Activated CD4-positive, alpha-beta T cell treated with anti-CD3 and anti-CD28 coated beads, Interleukin-2, amount 50 U/mL, for 48 hours (primary cell): ENCODE data around the gene PRRT1.
A peak's percentile ranks its signal among the peaks of the same experiment; 100 is the strongest.
"Not testable (repeated sequence)": the region's sequence is repeated elsewhere in the genome, so short reads cannot be mapped to it uniquely, and the experiment has no call there.

ENCODE experiments used
- DNase-seq, 2 experiments: peaks; one replicate each; pipeline ENCODE4 v3.0.0-alpha.2; 2020

The PRRT1 gene

DNA sequence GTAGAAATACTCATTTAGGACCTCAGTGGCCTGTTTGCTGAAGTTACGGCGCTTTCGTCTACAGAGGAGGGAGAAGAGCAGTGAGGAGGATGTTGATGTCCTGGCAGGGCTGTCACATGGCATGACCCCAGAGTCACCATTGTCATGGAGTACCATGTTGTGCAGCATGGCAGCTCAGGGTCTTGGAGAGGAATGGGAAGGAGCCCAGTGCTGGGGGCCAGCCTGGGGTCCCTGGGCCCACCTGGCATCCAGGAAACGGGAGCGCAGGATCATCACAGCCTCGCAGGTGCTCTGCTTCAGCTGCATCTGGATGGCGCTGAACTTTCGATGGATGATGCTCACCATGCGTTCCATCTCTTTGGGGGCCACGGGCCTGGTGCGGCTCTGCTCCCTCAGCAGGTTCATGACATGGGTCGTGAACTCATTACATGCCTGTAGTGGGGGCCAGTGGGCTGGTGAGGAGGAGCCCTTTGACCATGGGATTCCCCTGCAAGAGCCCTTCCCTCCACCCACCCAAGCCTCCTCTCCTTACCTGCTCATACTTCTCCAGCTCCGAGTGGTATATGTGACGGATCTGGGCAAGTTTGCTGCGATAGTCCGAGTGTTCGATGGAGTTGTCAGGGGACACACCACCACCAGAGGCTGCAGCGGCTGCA, 36.1 kb upstream of the PRRT1 start:
- not testable (repeated sequence) for DNase-seq

DNA sequence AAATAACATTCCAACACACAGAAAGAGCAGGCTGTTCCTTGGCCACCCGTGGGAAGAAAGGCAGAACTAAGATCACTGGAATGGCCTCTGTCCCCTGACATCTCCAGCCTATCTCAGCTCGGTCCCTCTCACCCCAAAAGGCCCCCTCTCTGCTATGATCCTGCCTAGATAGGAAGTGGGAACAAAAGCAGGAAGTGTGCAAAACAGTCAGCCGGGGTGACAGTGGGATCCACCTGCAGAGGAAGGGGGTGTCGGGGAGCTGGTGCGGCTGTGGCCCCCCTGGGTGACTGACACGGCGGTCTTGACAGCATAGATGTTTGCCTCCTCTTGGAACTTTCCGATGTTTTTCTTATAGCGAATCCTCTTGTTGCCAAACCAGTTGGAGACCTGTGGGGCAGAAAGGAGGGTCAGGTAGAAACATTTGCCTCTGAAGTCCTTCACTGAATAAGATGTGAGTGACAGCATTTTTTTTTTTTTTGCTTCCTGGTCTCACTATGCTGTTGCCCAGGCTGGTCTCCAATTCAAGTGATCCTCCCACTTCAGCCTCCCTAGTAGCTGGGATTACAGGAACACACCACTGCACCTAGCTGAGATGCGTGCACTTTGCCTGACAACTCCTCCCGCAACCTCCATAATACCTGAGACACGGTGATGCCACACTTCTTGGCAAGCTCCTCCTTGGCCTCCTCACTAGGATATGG, 35.4 kb upstream of the PRRT1 start:
- no peak for DNase-seq

DNA sequence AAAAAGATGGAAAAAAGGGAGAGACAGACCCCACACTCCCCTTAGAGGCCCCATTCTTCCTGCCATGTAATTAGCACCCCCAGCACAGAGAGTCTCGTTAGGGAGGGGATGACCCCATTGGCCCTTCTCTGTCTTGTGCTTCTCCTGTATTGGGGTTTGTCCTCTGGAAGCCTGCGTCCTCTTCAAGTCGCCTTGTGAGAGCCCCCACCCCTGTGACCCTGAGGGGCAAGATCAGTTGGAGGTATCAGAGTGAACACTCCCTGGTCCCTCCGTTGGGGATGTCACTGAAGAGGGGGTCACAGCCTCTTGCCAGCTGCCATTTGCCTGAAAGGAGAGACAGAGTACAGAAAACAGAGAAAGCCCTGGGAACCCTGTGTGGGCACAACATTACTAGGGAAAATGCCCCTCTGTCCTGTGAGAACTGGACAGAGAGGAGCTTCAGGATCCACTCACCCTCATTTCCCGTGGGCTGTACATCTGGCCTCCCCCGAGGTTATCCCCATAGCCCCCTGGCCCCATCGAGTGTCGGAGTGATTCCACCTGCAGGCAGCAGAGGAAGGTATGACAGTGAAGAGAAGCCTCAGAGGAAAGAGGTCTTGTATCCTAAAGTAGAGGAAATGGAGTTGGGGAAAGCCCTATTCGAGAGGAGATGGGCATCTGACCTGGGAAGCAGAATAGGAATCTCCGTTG, 34.6 kb upstream of the PRRT1 start:
- DNase-seq, result not testable (repeated sequence)

DNA sequence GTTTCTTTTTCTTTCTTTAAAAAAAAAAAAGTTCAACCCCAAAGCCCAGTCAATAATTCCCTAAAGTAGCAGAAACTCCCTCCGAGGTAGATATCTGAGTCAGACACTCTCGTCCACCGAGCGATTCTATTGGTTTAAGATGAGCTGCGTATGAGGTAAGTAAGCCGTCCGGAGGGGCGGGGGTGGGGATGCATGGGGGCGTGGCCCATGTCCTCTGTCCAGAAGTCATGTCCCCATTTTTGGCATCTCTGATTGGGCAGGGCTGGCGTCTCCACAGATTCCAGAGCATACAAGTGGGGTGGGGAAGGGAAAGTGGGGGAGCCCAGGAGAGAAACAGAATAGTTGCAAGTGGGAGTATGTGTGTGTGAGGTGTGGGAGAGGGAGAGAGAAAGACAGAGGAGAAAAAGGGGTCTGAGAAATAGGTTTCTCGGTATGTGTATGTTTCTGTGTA, 34.0 kb upstream of the PRRT1 start:
- peak; percentile 72 to 78 for DNase-seq

DNA sequence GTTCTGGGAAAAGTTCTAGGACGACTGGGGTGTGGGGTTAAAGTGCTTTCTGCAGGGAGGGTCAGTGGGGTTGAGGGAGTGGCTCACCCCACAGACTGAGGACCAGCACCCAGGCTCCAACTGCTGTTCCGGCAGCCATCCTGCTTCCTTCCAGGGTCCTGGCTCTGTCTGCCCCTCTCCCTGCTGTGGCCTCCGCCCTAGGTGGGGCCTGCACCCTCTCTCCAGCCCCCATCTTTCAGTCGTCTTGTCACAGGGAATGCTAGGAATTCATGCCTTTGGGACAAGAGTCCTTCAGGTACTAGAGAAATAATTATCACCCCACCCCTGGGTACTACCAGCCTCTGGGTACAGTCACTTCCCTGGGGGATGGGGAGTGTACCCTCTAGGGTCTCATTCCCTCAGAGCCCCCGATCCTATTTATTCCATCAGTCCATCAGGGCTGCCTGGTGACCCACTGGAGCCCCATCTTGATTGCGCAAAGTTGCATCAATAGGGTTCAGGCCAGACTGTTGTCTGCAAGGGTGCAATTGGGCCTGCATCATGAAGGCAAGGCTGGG, 32.4 kb upstream of the PRRT1 start, which contains the start of gene AGER:
AGER (minus strand) TSS at position 170 of the 557 bp plus-strand sequence; CDS start at position 139, 31 bp downstream.
- DNase-seq, result no peak

DNA sequence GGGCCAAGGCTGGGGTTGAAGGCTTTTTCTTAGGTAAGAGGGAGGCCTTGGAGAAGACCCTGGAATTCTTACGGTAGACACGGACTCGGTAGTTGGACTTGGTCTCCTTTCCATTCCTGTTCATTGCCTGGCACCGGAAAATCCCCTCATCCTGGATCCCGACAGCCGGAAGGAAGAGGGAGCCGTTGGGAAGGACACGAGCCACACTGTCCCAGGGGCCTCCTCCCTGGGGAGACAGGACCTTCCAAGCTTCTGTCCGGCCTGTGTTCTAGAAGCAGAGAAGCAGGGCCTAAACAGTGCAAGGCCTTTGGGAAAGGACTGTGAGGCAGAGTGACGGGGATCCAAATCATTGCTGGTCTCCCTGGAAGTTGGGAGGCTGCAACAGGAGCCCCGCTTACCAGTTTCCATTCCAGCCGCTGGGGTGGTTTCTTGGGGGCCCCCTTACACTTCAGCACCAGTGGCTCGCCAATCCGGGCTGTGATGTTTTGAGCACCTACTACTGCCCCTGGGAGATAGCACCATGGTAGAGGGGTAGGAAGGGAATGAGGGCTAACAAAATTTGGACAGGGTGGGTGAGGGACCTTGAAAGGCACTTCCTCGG, 31.8 kb upstream of the PRRT1 start:
- no peak for DNase-seq

DNA sequence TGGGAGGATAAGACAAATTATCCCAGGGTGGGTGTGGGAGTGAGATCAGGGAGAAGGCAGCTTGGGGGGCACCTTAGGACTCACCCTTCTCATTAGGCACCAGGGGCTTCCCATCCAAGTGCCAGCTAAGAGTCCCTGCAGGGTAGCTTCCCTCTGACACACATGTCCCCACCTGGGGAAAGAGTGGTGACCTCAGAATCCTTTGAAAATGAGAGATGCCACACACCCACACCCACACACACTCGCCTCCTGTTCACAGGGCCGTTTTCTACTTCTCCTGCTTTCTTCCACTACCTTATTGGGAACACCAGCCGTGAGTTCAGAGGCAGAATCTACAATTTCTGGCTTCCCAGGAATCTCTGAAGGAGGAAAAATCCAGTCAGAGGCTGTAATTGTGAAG, 31.3 kb upstream of the PRRT1 start:
- DNase-seq, result no peak

DNA sequence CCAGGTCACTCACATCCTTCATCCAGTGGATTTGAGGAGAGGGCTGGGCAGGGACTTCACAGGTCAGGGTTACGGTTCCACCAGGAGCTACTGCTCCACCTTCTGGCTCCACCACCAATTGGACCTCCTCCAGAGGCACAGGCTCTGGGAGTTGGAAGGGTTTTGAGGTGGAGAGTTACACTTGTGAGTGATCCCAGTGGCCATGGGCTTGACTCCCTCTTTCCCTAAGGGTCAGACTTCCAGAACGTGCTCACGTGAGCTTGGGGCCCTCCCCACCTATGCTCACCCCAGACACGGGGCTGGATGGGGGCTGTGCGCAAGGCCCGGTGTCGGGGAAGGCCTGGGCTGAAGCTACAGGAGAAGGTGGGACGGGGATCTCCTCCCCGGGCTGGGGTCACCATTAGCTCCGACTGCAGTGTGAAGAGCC, 30.8 kb upstream of the PRRT1 start:
- DNase-seq, result no peak

DNA sequence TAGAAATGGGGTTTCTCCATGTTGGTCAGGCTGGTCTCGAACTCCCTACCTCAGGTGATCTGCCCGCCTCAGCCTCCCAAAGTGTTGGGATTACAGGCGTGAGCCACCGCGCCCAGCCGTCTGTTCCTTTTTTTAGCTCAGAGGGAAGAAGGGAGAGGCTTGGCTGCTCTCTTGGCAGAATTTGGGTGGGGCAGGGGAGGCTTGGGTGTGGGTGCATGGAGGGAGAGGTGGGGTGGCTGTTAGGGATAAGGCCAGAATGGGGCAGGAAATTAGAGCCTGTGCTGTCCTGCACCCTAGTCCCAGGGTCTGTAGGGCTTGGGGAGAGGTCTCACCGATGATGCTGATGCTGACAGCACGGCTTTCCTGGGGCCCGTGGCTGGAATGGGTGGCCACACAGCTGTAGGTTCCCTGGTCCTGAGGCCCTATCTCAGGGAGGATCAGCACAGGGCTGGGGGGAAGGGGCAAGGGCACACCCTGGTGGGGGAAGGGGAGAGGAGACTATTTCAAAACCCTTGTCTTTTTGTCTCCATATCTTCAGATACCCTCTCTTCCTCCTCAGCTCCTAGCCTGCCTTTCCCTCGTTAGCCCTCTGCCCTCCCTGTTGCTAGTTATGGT, 30.3 kb upstream of the PRRT1 start:
- DNase-seq, result no peak

DNA sequence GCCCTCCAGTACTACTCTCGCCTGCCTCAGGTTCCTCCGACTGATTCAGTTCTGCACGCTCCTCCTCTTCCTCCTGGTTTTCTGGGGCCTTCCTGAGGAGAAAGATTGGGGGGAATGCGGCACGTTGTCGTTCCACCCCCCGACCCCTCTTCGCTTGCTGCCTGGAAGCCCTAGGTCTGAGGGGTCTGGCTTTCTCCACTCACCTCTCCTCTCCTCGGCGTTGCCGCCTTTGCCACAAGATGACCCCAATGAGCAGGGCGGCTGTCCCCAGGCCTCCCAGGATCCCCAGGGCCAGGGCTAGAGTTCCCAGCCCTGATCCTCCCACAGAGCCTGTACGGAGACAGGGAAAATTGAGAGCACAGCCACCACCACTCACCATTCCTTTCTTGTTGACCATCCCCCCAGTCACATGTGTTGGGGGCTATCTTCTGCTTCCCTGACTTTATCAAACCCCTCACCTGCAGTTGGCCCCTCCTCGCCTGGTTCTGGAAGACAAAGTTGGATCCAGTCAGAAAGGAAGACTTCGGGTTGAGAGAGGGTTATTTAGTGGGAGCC, 29.5 kb upstream of the PRRT1 start:
- DNase-seq, result no peak

DNA sequence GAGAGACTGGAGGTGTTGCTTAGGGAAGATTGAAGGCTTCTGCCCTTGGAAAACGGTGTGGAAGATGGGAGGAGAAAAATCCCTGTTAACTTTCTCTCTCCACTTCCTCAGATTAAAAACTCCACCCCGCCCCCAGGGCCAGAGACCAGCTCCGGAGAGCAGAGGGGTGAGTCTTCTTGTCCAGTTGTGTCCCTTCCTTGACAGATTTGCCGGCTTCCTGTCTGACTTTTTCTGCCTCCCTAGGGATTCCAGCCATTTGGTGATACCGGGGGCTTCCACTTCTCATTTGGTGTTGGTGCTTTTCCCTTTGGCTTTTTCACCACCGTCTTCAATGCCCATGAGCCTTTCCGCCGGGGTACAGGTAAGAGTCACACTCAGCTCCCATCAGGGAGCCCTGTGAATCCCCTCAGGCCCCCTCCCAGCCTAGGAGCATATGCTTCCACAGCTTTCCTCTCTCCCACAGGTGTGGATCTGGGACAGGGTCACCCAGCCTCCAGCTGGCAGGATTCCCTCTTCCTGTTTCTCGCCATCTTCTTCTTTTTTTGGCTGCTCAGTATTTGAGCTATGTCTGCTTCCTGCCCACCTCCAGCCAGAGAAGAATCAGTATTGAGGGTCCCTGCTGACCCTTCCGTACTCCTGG, 28.1 kb upstream of the PRRT1 start:
- no peak for DNase-seq

DNA sequence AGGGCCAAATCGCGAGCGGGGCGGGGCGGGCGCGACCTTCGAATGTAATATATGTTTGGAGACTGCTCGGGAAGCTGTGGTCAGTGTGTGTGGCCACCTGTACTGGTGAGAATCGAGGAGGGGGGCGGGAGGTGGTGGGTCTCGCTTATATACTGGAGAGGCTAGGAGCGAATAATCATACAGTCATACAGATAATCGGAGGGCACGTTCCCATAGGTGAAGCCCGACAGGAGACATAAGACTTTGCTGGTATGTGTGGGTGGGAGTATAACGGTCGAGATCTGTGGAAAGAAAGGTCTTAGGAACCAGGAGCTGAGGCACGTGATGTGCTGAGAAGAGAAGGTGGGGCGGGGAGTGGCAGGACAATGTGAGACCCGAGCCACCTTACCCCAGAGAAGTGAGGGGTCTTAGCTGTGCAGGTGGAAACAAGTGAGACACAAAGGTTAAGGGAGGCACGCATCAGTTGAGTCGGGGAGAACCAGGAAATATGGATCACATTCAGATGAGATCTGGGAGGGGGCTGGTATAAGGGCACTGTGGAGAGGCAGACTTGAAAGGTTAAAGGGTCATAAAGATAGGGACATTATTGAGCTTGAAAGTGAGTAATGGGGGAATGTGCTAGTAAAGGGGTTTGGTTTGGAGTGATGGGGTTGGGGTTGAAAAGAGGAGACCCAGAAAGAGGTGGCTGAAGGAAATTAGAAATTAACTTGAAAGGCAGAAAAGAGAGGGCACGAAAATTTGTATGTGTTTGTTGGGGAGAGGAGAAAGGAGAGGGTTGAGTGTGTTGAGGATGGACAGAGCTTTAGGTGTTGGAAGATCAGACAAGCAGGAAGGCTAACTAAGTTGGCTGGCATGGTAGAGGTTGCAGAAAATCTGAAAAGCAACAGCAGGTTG, 27.1 kb upstream of the PRRT1 start:
- no peak for DNase-seq

DNA sequence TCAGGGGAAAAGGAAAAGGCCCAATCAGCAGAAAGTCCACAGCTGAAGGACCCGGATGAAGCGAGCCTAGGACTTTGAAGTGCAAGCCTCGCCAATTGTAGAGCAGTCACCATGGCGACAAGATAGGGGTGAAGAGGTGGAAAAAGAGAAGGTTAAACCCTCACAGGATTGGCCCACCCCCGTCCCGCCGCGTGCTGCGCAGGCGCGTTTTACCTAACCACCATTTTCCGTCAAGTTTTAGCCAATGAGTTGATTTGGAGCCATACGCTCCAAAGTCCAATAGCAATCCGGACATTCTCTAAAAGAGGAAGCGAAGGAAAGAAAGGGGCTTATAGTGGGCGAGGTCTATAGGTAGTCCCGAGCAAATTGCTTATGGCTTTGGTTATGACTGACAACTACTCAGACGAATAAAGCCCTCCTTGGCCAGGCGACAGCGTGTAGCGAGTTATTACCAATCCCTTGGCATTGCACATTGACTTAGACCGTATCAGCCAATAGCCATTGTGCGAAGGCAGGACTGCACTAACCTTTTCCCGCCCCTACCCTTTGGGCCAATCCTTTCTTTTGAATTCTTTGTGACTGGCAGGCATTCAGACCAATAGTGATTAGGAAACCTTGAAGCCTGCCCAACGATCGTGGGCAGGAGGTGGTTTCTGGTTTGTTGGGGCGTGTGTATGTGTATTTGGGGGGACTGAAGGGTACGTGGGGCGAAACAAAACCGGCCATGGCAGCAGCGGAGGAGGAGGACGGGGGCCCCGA, 26.2 kb upstream of the PRRT1 start, which contains the start of gene RNF5:
RNF5 (plus strand) TSS at position 618 of the 759 bp plus-strand sequence; CDS start at position 725, 107 bp downstream.
- DNase-seq, result peak; percentile 89 to 93

DNA sequence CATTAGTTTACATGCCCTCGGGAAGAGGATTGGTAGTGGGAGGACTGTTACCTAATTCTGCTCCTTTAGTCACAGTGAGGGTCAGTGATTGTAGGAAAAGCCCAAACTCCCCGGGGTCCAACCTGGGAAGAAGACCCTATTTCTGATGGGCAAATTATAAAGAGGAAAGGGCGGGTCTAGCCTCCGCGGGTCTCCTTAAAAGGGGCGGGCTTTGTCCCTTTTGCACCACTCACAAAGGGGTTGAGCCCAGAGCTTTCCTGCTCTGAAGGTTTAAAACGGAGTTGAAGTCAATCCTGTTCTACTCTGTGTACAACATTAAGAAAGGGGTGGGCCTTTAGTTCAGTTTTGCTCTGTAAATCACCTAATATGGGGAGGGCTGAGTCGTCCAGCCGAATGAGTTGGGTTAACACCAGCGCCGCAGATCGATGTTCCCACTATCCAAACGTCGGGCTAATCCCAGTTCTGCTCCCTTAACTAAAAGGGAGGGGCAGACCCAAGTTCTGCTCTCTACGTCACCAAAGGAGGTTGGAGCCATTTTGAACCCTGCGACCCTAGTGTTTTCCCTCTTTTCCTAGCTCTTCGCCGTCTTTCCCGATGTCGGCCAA, 25.5 kb upstream of the PRRT1 start:
- DNase-seq, result peak in 1 of 2 experiments; percentile 54

DNA sequence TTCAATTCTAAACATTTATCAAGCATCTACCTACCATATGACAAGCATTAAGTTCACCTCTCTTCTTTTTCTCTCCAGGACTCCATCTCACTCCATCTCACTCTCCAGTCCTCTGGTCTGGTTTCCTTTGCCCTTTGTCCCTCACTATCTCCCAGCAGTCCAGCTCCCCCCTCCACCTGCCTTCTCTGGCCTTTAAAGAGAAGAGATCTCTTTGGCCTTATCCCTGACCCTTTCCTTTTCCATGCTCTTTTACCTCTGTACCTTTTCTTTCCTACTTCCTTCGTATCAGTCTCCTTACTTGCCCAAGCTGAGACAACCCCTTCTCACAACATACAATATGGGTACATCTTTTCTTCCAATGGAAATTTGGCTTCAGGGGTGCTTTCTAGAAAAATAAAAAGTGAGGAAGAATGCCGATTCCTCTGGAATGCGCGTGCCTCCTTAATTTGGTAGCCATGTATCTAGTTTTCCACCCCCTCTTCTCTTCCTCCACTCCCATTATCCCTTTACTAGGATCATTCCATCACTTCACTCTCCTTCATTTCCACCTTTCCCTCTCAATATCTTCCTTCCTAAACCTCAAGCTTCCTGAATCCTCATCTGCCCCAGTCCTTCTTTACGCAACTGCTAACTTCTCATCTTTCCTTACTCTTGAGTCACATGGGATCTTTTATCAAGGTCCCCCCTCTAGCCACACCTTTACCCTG, 24.9 kb upstream of the PRRT1 start:
- DNase-seq, result no peak

DNA sequence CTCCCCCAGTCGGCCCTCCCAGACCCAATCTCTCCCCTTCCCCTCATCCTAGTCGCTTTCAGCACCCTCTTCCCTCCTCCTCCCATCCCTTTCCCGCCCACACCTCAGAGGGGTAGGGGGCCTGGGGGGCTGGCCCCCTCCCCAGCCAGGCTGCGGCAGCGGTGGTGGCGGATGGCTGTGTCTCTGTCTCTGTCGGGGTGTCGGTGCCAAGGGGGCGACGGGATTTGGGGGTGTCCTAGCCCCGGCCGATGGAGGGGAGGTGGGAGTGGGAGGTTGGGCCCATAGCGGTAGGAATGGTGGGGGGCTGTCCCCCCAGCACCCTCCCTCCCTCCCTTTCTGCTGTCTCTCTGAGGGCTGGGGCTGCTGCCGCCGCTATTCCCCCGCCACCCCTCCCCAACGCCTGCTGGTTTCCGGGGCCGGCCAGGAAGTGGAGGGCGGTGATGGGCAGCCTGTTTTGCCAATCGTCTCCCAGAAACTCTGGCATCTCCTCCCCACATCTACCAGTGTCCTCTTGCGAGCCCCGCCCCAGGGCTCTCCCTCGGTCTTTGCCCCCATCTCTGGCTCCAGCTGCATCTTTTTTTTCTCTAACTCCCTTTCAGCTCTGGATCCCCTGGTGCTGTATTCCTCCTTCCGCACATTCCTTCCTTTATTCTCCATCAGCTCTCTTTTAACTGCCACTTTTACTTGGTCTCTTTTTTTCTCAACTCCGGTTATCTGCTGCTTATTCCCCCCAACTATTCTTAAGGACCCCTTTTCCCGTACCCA, 24.2 kb upstream of the PRRT1 start, which contains the start of gene AGPAT1:
AGPAT1 (minus strand) TSS at position 374 of the 765 bp plus-strand sequence. CDS start 4,588 bp downstream, outside the sequence.
- peak; percentile 99 for DNase-seq

DNA sequence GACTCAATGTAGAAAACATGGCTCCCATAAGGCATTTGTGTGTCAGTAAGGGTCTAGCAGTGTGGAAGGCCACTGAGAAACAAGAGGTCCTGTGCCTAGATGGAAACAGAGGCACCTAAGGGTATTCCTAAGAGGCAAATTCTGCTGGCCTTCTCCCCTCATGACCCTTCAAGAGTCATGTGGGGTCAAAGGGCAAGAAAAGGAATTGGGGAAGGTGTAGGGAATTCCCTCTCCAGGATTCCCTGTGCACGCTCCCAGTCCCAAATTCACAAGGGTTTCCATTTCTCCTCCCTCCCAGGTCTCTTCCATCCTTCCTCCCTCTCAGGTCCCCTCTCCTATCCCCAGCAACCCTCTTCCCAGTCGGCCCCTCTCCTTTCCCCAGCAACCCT, 23.6 kb upstream of the PRRT1 start:
- no peak for DNase-seq

DNA sequence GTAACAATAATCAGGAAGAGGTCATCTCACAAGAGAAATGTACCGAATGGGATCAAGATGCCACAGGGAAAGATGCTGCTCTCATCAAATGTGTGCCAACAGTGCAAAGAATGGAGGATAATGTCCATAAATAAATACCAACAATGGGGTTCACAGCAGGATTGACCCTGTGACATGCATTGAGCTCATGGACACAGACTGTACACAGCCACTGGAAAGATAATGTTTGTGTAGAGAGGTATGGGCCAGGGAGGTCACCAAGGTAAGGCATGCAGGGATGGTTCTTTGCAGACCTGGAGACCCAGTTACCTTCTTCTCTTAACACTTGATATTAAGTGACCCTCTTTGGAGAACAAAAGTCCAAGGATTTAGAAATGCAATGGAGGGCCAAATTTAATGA, 22.7 kb upstream of the PRRT1 start:
- no peak for DNase-seq
